CD4-positive, alpha-beta T cell treated with Interleukin-1 beta for 1 hour (primary cell): Measurements from ENCODE around the gene TTC9B.

Source experiments
- DNase-seq, 2 donors: peaks; one replicate each; pipeline ENCODE4 v3.0.0-alpha.2; 2020 to 2022

Gene TTC9B

GRCh38 chr19:40247735-40248262, 29.6 kb upstream of the TTC9B start:
- no peak for DNase-seq

- no peak for DNase-seq
Measured at GRCh38 chr19:40247178-40247577, 29.0 kb upstream of the TTC9B start.

GRCh38 chr19:40246292-40247073, 28.3 kb upstream of the TTC9B start:
- DNase-seq: no peak

- no peak for DNase-seq
Measured at GRCh38 chr19:40245506-40246128, 27.4 kb upstream of the TTC9B start.

- no peak for DNase-seq
Measured at GRCh38 chr19:40244579-40245317, 26.6 kb upstream of the TTC9B start.

- no peak for DNase-seq
Measured at GRCh38 chr19:40243181-40243580, 25.0 kb upstream of the TTC9B start.

GRCh38 chr19:40242480-40242879, 24.3 kb upstream of the TTC9B start:
- no peak for DNase-seq

- no peak for DNase-seq
Measured at GRCh38 chr19:40241809-40242384, 23.7 kb upstream of the TTC9B start.

- DNase-seq: no peak
Measured at GRCh38 chr19:40241125-40241808, 23.1 kb upstream of the TTC9B start.

- DNase-seq: no peak
Measured at GRCh38 chr19:40240332-40240731, 22.1 kb upstream of the TTC9B start.

GRCh38 chr19:40239415-40240226, 21.4 kb upstream of the TTC9B start:
- DNase-seq: no peak

- no peak for DNase-seq
Measured at GRCh38 chr19:40238775-40239174, 20.6 kb upstream of the TTC9B start.

- no peak for DNase-seq
Measured at GRCh38 chr19:40237791-40238190, 19.6 kb upstream of the TTC9B start.

GRCh38 chr19:40236366-40236765, 18.2 kb upstream of the TTC9B start:
- DNase-seq: no peak

GRCh38 chr19:40236026-40236355, 17.8 kb upstream of the TTC9B start:
- DNase-seq: no peak

GRCh38 chr19:40235238-40236025, 17.2 kb upstream of the TTC9B start:
- no peak for DNase-seq

- DNase-seq: no peak
Measured at GRCh38 chr19:40234429-40235237, 16.4 kb upstream of the TTC9B start.

GRCh38 chr19:40233811-40234389, 15.7 kb upstream of the TTC9B start:
- DNase-seq: no peak

GRCh38 chr19:40232949-40233810, 15.0 kb upstream of the TTC9B start:
- DNase-seq: no peak
